Activated CD8-positive, alpha-beta memory T cell treated with anti-CD3 and anti-CD28 coated beads, Interleukin-2, amount 10 ng/mL, durations not matched to agents 7 days and 5 days (primary cell): ENCODE data around the gene LBX1. TPM values are rescaled to one million over a fixed set of nuclear protein-coding genes. Genes with fewer than 3 reads are reported as not detected.

Experiments used
- ATAC-seq: fragments of 150-1000 bp; cut with Tn5 transposase; one replicate; pipeline ENCODE4 v1.10.0; 2021; ENCODE audit warnings: moderate library complexity
- CTCF ChIA-PET: fragments of 350-600 bp; sonication (Branson Sonifier 250); formaldehyde crosslinking; loops from one replicate; lab custom pipeline; 2021; ENCODE audit warnings: antibody characterized with exemption; lab: Charles Lee
- DNase-seq: peaks from one replicate; pipeline ENCODE4 v3.0.0-alpha.2; 2020
- H3K27ac Mint-ChIP-seq: one replicate; pipeline ENCODE4 v1.8.0; 2021; ENCODE audit warnings: mild to moderate bottlenecking, mixed read lengths
- H3K27me3 Mint-ChIP-seq: one replicate; pipeline ENCODE4 v1.8.0; 2021; ENCODE audit warnings: mixed read lengths
- H3K36me3 Mint-ChIP-seq: one replicate; pipeline ENCODE4 v1.8.0; 2021; ENCODE audit warnings: mild to moderate bottlenecking, mixed read lengths
- H3K4me1 Mint-ChIP-seq: one replicate; pipeline ENCODE4 v1.8.0; 2021; ENCODE audit warnings: mixed read lengths
- H3K4me3 Mint-ChIP-seq: one replicate; pipeline ENCODE4 v1.8.0; 2021; ENCODE audit warnings: mild to moderate bottlenecking, moderate library complexity, mixed read lengths
- H3K9me3 Mint-ChIP-seq: one replicate; pipeline ENCODE4 v1.8.0; 2022; ENCODE audit warnings: low read depth, mixed read lengths
- total RNA-seq, 2 experiments: library from RNA; stranded (reverse); gene quantifications; one replicate each; pipeline ENCODE4 v1.2.3, GENCODE V29; 2021

LBX1 gene
- total RNA-seq, 2 experiments from 2014 or later: not detected

DNA sequence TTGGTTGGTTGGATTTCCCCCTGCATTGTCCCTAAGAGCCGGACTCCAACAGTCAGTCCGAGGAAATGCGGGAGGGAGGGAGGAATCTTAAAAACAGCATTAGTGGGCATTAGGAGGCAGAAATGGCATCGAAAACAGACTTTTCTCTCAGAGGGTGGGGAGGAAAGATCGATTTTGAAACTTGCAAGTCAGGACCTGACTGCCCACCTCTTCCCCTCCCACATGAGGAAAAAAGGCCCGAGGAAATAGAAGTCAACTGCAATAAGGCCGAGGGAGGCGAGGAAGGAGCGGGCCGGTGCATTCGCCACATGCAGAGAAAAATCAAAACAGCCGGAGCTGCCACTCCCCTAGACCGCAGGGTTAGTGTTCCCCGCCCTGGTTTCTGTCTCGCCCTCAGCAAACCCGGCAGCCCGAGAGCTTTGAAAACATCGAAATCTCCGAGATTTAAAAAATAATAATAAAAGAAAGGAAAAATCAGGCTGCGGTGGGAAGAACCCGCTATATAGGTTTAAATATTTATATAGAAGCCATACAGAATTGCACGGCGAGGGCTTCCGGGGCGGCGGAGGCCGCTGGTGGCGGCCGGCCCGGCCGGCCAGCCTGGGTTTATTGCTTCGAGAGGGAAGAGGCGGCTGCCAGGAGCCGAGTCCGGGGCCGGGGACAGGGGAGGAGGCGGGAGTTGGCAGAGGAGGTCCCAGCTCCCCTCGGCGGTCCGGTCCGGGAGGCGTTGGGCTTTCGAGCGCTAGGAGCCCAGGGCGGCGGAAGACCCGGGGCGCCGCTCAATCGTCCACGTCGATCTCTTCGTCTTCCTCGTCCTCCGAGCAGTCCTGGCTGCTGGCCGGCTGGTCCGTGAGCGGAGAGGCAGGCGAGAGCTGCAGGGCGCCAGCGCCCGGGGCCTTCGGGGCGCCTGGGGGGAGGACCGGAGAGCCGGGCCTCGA, 2.5 kb downstream of the LBX1 start:
- peaks cover 24% of the 10 kb centered on the region for H3K4me1 Mint-ChIP-seq
- H3K27ac Mint-ChIP-seq: no peak overlapping the region

DNA sequence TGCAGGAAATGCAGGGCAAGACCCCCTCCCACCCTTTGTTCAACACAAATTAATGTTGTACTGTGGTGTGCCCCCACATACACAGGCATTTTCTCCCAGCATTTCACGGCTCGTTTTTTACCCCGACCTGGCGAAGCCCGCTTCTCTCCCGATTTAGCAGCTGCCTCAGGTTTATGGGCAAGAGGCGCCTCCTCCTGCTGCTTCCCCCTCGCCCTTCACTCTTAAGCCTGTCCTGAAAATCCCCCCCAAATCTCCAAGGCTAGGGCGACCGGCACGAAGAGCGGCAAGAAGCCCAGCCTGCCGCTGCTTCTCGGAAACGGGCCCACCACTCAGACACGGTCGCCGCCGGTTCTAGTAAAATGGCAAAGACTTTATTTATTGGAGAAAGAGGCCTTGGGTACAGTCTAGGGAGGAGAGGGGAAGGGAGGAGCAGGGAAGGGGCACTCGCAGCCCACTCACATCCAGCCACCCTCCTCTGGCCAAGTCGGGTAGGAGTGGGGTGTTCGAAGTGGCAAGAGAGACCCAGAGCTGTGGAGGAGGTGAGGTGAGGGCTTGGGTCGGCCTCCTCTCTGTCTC, 3.3 kb downstream of the LBX1 start:
- H3K36me3 Mint-ChIP-seq: peaks cover 4% of the 10 kb centered on the region
- no peak overlapping the region for H3K27ac Mint-ChIP-seq
- H3K27me3 Mint-ChIP-seq: peaks cover 80% of the 10 kb centered on the region
- CTCF ChIA-PET: interaction anchor here (0.7 to 4.7 kb wide), 5 partner anchors 10 to 548 kb away, joined by 3 to 17 read pairs (median 3); no protein-coding TSS in a partner anchor
- peaks cover 28% of the 10 kb centered on the region for H3K4me1 Mint-ChIP-seq
- DNase-seq (no peak), ATAC-seq (no peak)
- no peaks in the 10 kb centered on the region for H3K9me3 Mint-ChIP-seq
- H3K4me3 Mint-ChIP-seq: no peak overlapping the region

More for the DNA sequence above, 2.5 kb downstream of the LBX1 start:
- H3K27me3 Mint-ChIP-seq: peaks cover 80% of the 10 kb centered on the region
- H3K4me3 Mint-ChIP-seq: peak overlapping the region; percentile 14
- CTCF ChIA-PET: interaction anchor here (0.7 to 4.7 kb wide), 8 partner anchors 8 to 547 kb away, joined by 3 to 17 read pairs (median 4); no protein-coding TSS in a partner anchor
- no peaks in the 10 kb centered on the region for H3K9me3 Mint-ChIP-seq
- DNase-seq (no peak), ATAC-seq (no peak)
- peaks cover 4% of the 10 kb centered on the region for H3K36me3 Mint-ChIP-seq

DNA sequence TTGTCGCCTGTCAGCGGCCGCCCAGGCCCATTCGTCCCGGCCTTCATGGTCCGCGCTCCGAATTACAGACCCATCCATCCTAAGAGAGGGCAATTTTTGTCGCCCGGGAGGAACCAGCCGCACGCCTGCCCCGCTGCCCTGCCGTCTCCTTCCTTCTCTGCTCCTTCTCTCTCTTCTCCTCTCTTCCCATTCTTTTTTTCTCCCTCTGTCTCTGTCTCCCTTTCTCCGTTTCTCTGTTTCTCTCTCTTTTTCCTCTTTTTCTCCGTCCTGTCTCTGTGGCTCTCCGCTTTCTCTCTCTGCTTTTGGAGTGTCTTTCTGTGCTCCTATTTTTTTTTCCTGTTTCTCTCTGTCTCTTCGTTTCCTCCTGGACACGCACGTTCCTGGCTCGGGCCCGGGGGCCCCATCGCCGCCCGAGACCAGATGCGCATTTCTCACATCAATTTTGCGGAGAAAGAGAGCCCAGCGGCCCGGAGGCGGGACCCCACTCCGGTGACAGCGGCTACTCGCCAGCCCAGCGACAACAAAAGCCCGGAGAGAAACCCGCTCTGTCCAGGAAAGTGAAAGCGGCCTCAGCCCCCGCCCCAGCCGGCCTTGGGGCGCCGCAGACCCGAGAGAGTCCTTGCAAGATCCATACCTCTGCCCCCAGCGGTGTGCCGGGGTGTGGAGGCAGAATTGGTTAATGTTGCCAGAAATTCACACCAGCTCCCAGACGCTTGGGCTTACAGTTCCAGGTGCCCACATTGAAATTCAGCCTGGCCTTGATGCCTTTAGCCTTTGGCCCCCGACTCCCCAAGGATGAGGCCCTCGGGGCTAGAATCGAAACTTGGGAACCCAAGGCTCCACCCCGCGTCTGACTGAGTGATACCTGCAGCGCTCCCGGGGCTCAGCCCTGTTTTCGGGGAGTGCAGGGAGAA, 4.1 kb downstream of the LBX1 start:
- no peaks in the 10 kb centered on the region for H3K9me3 Mint-ChIP-seq

DNA sequence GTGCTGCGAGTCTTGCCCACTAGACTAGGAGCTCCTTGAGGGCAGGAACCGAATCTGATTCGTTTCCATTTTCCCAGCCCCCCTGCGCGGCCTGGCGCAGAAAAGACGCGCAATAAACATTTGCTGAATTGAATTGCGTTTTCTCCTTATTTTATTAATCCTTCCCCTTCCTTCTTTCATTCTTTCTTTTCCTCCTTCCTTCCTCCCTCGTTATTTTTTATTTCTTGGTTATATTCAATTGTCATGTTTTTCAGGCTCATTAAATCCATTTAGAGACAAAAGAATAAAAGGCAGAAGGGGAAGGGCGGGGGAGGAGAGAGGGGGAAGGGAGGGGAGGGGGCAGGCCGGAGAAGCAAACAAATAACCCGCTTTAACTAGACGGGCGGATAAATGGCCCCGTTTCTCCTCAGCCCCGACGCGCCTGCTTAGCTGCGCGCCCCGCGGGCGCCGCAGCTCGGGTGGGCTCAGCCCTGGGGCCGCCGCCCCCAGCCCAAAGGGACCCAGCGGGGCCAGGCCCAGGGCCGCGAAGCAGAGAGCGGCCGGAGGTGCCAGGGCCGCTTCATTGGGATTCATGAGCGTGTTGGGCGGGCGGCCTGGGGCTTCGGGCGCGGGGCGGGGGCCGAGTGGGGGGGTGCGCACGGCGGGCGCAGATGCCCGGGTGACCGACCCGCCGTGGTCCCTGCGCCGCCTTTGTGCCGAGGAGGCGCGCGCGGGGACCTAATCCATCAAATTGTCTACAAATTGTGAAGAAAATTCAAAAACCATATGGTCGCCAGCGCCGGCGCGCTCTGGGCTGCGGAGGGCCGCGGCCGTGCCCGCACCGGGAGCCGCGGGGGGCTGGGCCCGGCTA, 5.0 kb downstream of the LBX1 start:
- peaks cover 83% of the 10 kb centered on the region for H3K27me3 Mint-ChIP-seq
- no peak for DNase-seq
- ATAC-seq: no peak
- peaks cover 4% of the 10 kb centered on the region for H3K36me3 Mint-ChIP-seq
- no peak overlapping the region for H3K4me3 Mint-ChIP-seq
- CTCF ChIA-PET: interaction anchor here (0.6 to 2.6 kb wide), 3 partner anchors 10 to 199 kb away, joined by 3 to 10 read pairs (median 10); no protein-coding TSS in a partner anchor
- H3K27ac Mint-ChIP-seq: no peak overlapping the region
- no peaks in the 10 kb centered on the region for H3K9me3 Mint-ChIP-seq
- peaks cover 26% of the 10 kb centered on the region for H3K4me1 Mint-ChIP-seq

More for the DNA sequence above, 4.1 kb downstream of the LBX1 start:
- DNase-seq (no peak), ATAC-seq (no peak)
- H3K27ac Mint-ChIP-seq: peak overlapping the region; percentile 86
- peaks cover 4% of the 10 kb centered on the region for H3K36me3 Mint-ChIP-seq
- CTCF ChIA-PET: interaction anchor here (2.6 kb wide), 1 partner anchor 83 kb away, joined by 10 read pairs; no protein-coding TSS in a partner anchor
- H3K4me3 Mint-ChIP-seq: no peak overlapping the region
- peaks cover 81% of the 10 kb centered on the region for H3K27me3 Mint-ChIP-seq
- H3K4me1 Mint-ChIP-seq: peaks cover 26% of the 10 kb centered on the region

DNA sequence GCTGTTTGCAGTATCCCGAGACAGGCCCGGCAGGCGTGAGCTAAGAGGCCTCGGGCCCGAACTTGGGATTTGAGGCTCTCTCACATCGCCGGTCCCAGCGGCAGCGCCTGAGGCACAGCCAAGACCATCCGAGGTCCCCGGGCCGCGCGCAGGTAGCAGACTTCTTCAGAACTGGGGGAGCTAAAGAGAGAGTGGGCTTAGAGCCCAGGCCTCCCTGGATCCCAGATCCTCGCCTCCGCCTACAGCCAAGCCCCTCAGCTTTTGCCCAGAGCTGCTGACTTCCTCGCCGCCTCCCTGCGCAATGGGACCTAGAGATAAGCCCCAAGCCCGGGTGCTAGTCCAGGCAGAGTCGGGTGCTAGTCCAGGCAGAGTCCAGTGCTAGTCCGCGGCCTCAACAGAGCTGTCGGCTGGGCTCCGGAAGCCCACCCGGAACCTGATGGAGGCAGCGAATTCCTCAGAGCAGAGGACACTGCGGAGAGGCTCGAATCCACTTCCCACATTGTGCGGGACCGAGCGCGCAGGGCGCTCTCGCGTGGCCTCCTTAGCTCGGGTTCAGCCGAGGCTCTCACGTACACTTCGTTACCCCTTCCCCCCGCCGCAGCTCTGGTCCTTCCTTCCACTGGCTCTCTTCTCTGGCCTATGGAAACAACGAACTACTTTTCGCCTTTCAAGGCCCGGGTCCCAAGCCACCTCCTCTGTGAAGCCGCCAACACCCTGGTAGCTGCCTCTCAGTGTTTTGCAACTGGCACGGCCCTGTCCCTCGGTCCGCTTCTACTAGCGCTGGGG, 5.8 kb downstream of the LBX1 start:
- peaks cover 2% of the 10 kb centered on the region for H3K36me3 Mint-ChIP-seq
- DNase-seq (no peak), ATAC-seq (no peak)
- H3K9me3 Mint-ChIP-seq: no peaks in the 10 kb centered on the region
- no peak overlapping the region for H3K4me3 Mint-ChIP-seq
- H3K4me1 Mint-ChIP-seq: peaks cover 27% of the 10 kb centered on the region
- H3K27ac Mint-ChIP-seq: no peak overlapping the region
- peaks cover 87% of the 10 kb centered on the region for H3K27me3 Mint-ChIP-seq
- CTCF ChIA-PET: interaction anchor here (0.6 to 2.6 kb wide), 7 partner anchors 9 to 216 kb away, joined by 3 to 10 read pairs (median 3); no protein-coding TSS in a partner anchor

DNA sequence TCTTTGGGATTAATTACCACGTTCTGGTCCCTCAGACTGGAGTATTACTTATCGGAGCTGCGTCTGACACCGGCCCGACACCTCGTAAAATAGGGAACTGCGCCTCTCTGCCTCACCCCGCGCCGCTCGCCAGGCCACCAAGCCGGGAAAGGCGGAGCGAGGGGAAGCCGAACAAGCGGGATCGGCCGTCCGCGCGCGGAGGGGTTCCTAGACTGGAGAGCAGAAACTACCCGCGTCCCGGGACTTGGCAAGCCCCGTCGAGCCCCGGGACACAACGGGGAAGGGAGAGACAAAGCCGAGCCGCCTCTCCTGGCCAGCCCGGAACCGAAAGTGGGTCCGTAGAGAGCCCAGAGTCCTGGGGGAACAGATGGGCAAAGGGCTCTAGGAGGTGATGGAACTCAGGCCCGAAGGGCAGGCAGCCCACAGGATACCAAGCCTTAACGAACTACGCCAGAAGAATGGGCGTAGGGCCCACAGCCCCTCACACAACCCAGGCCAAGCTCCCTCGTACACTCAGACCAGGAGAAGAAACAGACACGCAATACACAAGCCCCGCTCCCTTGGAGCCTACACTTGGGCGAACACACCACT, 6.5 kb downstream of the LBX1 start:
- Mint-ChIP-seq H3K4me3 (peak overlapping the region; percentile 22), H3K4me1 (peaks cover 28% of the 10 kb centered on the region), H3K27me3 (peaks cover 88% of the 10 kb centered on the region), H3K36me3 (peaks cover 2% of the 10 kb centered on the region), H3K27ac (no peak overlapping the region), H3K9me3 (no peaks in the 10 kb centered on the region)
- ATAC-seq: no peak
- no peak for DNase-seq
- CTCF ChIA-PET: interaction anchor here (0.6 to 2.6 kb wide), 6 partner anchors 8 to 217 kb away, joined by 3 to 10 read pairs (median 4); no protein-coding TSS in a partner anchor

DNA sequence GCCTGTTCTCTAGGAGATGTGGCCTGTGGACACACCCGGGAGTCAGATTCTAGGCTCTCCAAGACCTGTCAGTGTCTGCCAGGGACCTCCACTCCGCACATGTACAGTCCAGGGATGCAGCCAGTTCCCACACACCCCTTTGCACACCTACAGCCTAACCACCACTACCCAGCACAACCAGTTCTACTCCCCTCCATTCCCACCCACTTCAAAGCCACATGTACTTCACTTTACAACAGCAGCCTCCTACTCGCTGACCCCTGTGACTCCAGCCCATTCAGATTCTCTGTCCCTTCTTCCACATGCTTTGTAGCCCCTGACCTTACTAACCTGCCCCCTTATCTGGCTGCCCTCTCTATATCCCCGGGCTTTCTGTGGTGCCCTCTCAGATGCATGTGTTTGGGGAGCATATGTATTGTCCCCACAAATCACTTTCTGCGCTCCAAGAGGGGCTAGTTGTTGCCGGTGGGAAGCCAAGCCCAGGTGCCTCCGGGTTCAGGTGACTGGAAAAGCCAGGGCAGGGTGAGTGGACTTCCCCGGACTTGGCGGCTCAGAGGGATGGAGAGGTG, 7.2 kb downstream of the LBX1 start:
- Mint-ChIP-seq H3K4me1 (peaks cover 23% of the 10 kb centered on the region), H3K9me3 (no peaks in the 10 kb centered on the region), H3K36me3 (peaks cover 2% of the 10 kb centered on the region), H3K27me3 (peaks cover 91% of the 10 kb centered on the region), H3K27ac (no peak overlapping the region), H3K4me3 (no peak overlapping the region)
- DNase-seq: no peak
- CTCF ChIA-PET: interaction anchor here (1.2 to 2.6 kb wide), 3 partner anchors 12 to 80 kb away, joined by 3 to 10 read pairs (median 3); no protein-coding TSS in a partner anchor
- ATAC-seq: no peak

DNA sequence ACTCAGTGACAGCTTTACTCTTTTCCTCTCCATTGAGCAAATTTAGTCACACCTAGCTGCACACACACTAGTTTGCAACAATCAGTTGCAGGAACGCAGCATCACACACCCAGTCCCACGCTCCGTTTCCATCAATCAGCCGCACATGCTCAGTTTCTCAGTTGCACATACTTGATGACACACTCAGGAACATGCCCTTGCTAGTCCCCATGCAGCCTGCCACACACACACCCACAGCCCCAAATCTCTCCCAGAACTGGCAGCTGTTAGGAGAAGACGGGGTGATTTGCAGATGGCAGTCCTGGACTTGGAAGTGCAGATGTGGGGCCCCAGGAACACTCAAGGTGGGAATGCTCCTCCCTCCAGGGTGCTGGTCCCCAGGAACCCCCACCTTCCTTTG, 7.7 kb downstream of the LBX1 start:
- Mint-ChIP-seq H3K4me1 (peaks cover 24% of the 10 kb centered on the region), H3K4me3 (no peak overlapping the region), H3K27me3 (peaks cover 94% of the 10 kb centered on the region), H3K9me3 (no peaks in the 10 kb centered on the region), H3K27ac (no peak overlapping the region), H3K36me3 (peaks cover 2% of the 10 kb centered on the region)
- DNase-seq: no peak
- CTCF ChIA-PET: interaction anchor here (1.0 to 1.5 kb wide), 7 partner anchors 12 to 350 kb away, joined by 3 to 5 read pairs (median 4); no protein-coding TSS in a partner anchor
- ATAC-seq: no peak

DNA sequence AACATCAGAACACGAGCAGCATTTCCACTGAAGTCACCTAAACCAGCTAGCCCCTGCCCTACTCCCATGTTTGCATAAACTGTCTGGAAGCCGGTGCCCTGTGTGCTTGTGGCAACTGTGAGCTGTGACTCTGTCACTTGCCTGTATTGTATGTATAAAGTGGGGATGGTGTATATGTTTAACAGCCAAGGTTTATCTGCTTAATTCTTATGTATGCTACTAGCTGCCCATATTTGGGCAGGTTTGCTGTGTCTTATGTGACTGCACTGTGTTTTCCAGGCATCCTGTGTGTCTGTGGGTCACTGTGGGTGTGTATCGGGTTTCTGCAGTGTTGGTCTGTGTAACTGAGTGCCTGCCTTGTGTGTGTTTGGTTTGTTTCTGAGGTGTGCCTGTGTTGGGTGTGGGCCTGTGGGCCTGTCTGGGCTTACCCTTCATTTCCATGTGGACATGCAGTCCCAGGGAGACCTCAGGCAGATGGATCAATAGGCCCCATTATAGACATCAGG, 9.3 kb downstream of the LBX1 start:
- ATAC-seq: no peak
- CTCF ChIA-PET: interaction anchor here (1.3 to 2.7 kb wide), 6 partner anchors 18 to 123 kb away, joined by 3 to 8 read pairs (median 4); no protein-coding TSS in a partner anchor

DNA sequence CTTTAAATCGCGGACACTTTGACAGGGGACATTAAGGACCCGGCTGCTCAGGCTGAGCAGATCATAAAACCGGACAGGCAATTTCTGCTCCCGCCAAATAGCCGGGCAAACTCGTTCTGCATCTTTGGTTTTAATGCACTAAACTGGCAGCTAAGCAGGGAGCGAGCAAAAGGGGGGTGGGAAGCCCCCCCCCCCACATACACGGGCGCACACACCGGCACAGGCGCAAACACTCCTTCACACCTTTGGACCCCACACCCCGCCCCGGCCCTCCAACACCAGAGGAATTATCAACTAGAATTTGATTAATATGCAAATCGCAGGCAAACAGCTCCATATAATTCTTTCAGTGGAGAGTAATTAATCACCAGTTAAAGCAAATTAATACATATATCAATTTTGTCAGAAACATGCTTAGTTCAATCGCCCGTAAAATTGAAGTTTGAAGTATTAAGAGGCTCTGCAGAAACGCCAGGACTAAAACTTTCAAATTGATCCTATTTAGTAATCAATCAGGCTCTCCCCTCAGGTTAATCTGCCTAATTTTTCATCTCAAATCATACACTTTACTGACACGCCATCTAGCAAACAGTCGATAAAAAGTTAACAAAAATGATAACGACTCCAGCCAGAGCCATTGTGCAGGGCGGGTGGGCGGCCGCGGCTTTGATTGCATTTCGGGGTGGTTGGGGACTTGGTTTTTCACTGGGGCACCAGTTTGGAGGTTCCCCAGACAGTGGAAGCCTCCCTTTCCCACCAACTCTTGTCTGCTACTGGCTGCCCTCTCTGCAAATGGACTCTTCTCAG, 9.9 kb downstream of the LBX1 start:
- Mint-ChIP-seq H3K4me1 (peaks cover 23% of the 10 kb centered on the region), H3K4me3 (no peak overlapping the region), H3K27me3 (peaks cover 95% of the 10 kb centered on the region), H3K27ac (no peak overlapping the region), H3K36me3 (no peaks in the 10 kb centered on the region), H3K9me3 (no peaks in the 10 kb centered on the region)
- ATAC-seq: no peak
- CTCF ChIA-PET: interaction anchor here (1.3 to 2.7 kb wide), 4 partner anchors 8 to 123 kb away, joined by 3 to 8 read pairs (median 4); no protein-coding TSS in a partner anchor
- DNase-seq: no peak

More for the DNA sequence above, 9.3 kb downstream of the LBX1 start:
- no peak overlapping the region for H3K4me3 Mint-ChIP-seq
- DNase-seq: no peak
- peaks cover 2% of the 10 kb centered on the region for H3K36me3 Mint-ChIP-seq
- peaks cover 21% of the 10 kb centered on the region for H3K4me1 Mint-ChIP-seq
- H3K27me3 Mint-ChIP-seq: peaks cover 94% of the 10 kb centered on the region
- no peaks in the 10 kb centered on the region for H3K9me3 Mint-ChIP-seq
- H3K27ac Mint-ChIP-seq: no peak overlapping the region
